H54 (cell line): ENCODE results near the gene SLC10A4.

Source experiments
- DNase-seq: peaks from one replicate; pipeline ENCODE4 v3.0.0; 2011; ENCODE audit warnings: low spot score, mixed read lengths; ENCODE audit not compliant: insufficient read length
- FAIRE-seq: peaks from 3 replicates; lab custom pipeline; 2011; peaks lifted over from hg19 to GRCh38; lab: Jason Lieb, UNC
- POLR2A ChIP-seq: IDR thresholded peaks from 2 replicates; pipeline ENCODE4 v1.6.1; 2011; ENCODE audit warnings: low read depth, mild to moderate bottlenecking, low read length

Gene SLC10A4

GRCh38 chr4:48470137-48470536, 13.0 kb upstream of the SLC10A4 start:
- FAIRE-seq (no peak), DNase-seq (no peak)
- TF ChIP-seq POLR2A = no peak

GRCh38 chr4:48470570-48470969, 12.6 kb upstream of the SLC10A4 start:
- no peak for DNase-seq

GRCh38 chr4:48472794-48473193, 10.3 kb upstream of the SLC10A4 start:
- FAIRE-seq (no peak), DNase-seq (no peak)
- no peak for TF ChIP-seq POLR2A

More at GRCh38 chr4:48470570-48470969, 12.6 kb upstream of the SLC10A4 start:
- no peak for FAIRE-seq
- no peak for TF ChIP-seq POLR2A

- TF ChIP-seq POLR2A = no peak
- FAIRE-seq (no peak), DNase-seq (no peak)
These were observed 7.4 kb upstream of the SLC10A4 start for GRCh38 chr4:48475770-48476169.

- no peak for TF ChIP-seq POLR2A
- FAIRE-seq (no peak), DNase-seq (no peak)
These were observed 4.9 kb upstream of the SLC10A4 start for GRCh38 chr4:48478273-48478672.

GRCh38 chr4:48481581-48481980, 1.6 kb upstream of the SLC10A4 start:
- FAIRE-seq = no peak
- no peak for DNase-seq
- TF ChIP-seq POLR2A = no peak

- DNase-seq (no peak), FAIRE-seq (no peak)
- no peak for TF ChIP-seq POLR2A
These were observed 792 bp downstream of the SLC10A4 start for GRCh38 chr4:48483777-48484493.

- no peak for TF ChIP-seq POLR2A
- no peak for FAIRE-seq
- no peak for DNase-seq
These were observed 1.5 kb downstream of the SLC10A4 start for GRCh38 chr4:48484494-48485168.

- FAIRE-seq (no peak), DNase-seq (no peak)
- no peak for TF ChIP-seq POLR2A
These were observed 6.5 kb downstream of the SLC10A4 start for GRCh38 chr4:48489683-48490011.

GRCh38 chr4:48490012-48490679, 7.0 kb downstream of the SLC10A4 start, which contains the start of gene ZAR1:
ZAR1 (plus strand) TSS chr4:48490252; CDS start chr4:48490292, 40 bp downstream.
- DNase-seq (no peak), FAIRE-seq (no peak)
- no peak for TF ChIP-seq POLR2A

GRCh38 chr4:48490680-48491513, 7.8 kb downstream of the SLC10A4 start:
- FAIRE-seq = no peak
- no peak for TF ChIP-seq POLR2A
- no peak for DNase-seq

- FAIRE-seq (no peak), DNase-seq (no peak)
- TF ChIP-seq POLR2A = no peak
These were observed 8.5 kb downstream of the SLC10A4 start for GRCh38 chr4:48491514-48492176.
